Embryonic facial prominence (tissue), 1 donor: ENCODE results near the gene ADPRS.

Experiments
- DNase-seq: peaks from one replicate; pipeline ENCODE4 v3.0.0-alpha.2; 2016; ENCODE audit errors: extremely low spot score

Gene ADPRS

DNA sequence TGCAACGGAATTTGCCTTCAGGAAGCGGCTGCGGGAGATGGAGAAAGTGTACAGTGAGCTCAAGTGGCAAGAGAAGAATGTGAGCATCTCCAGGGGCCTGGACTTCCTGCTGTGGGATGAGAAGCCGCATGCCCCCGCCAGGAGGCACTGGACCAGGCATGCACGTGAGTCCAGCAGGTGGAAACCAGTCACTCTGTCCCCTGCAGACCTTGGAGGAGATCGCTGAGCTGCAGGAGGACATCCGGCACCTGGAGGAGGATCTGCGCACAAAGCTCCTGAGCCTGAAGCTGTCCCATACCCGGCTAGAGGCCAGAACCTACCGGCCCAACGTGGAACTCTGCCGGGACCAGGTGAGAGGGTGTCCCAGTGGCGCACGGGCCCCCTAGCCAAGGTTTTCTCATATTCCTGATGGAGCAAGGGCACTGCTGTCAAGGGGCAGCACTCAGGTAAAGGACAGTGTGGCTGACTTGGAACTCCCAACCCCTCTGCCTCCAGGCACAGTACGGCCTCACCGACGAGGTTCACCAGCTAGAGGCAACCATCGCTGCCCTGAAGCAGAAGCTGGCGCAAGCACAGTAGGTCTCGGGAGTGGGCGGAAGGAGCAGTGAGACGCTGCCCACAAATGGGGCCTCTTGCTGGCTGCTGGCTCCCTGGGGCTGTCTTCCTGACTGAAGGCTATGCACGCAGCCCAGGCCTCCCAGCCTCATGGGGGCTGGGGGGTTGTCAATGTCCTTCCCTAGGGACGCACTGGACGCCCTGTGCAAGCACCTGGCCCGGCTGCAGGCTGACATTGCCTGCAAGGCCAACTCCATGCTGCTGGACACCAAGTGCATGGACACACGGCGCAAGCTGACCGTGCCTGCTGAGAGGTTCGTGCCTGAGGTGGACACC lies 1.2 kb upstream of the ADPRS start:
- no peak for DNase-seq

DNA sequence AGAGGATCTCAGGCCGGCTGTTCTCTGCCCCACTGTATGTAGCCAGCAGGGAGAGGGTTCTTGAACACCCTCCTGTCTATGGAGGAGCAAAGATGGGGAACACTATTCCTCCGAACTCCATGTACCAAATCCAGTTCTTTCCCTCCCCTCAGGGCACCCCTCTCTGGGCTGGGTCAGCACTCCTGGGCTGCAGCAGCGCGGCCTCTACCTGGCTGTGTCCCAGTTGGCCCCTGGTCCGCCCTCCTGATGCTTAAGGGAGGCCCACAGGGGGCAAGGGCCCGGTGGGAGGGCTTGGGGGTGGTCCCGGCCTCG lies 471 bp upstream of the ADPRS start:
- DNase-seq = no peak

DNA sequence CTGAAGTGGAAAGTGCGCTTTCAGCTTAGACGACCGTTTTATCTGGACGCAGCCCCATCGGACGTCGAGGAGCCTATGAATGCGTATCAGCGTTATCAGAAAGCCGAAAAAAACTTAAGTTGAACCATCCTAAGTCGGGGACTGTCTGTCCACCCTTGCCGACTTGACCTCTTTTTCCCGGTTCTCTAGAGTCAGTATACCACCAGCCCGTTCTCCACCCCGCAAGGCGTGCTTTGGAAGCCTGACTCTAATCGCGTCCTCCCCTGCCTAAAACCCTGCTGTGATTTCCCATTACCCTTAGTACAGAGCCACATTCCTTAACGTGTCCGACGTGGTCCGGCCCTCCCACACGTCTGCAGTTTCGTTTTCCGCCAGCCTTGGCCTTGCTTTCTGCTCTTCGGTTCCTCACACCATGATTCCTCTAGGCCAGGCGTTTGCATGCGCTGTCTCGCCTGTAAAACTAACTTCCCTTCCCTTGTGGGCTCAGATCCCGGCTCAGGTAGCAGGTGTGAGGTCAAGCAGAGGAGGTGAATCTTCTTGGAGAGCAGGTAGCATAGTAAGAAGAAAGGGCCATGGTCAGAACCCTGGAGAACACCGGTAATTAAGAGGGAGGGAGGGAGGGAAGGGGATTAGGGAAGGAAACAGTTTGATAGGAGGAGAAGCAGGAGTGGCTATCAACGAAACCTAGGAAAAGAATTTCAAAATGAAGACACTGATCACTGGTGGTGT lies 865 bp downstream of the ADPRS start:
- no peak for DNase-seq

GRCh38 chr1:36091141-36091540 lies 2.4 kb downstream of the ADPRS start:
- DNase-seq = no peak

DNA sequence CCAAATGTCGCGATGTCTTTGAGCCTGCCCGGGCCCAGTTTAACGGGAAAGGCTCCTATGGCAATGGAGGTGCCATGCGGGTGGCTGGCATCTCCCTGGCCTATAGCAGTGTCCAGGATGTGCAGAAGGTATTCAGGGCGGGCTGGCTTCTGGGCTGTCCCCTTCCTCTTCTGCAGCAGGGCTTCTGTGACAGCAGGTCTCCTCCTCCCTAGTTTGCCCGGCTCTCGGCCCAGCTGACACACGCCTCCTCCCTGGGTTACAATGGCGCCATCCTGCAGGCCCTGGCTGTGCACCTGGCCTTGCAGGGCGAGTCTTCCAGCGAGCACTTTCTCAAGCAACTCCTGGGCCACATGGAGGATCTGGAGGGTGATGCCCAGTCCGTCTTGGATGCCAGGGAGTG lies 3.0 kb downstream of the ADPRS start:
- DNase-seq = no peak

DNA sequence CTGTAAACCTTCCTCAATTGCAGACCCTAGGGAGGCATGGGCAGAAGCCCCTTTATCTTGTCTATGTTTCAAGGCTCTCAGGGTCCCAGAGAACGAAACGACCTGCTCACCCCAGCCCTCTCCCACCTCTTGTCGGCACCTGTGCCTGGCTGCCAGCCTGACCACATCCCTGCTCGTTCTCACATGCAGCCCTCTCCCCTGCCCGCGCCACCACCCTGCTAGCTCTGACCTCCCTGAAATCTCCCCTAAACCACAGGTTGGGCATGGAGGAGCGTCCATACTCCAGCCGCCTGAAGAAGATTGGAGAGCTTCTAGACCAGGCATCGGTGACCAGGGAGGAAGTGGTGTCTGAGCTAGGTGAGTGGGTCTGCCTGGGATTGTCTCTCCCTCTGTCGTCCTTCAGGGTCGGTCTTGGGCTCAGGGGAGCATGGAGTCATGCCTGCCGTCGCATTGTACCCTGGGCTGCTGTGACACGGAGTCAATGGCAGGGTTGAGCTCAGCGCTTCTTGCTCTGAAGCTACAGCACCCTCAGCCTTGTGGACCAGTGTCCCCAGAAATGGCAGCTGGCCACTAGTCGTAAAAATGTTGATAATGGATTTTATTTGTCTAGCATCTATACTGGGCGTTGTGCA lies 3.6 kb downstream of the ADPRS start:
- no peak for DNase-seq

GRCh38 chr1:36092798-36093185 lies 4.1 kb downstream of the ADPRS start:
- no peak for DNase-seq

- no peak for DNase-seq
Measured at GRCh38 chr1:36093226-36093625, 4.5 kb downstream of the ADPRS start.

DNA sequence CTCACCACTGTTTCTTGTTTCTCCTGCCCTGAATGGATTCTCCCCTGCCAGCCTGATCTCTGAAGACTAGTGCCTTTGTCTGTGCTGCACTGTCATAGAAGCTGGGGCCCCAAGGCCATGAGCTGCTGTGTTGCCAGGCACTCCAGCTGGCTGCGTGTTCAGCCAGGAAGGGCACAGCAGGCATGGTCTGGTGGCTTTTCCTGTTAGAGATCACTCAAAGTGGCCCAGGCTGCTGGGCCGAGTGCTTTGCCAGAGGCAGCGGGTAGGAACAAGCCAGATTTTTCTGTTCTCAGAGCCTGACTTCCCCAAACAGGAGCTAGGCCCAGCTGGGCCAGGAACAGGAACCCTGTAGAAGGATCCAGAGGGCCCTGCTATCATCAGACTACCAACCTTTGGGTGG lies 5.2 kb downstream of the ADPRS start:
- no peak for DNase-seq

DNA sequence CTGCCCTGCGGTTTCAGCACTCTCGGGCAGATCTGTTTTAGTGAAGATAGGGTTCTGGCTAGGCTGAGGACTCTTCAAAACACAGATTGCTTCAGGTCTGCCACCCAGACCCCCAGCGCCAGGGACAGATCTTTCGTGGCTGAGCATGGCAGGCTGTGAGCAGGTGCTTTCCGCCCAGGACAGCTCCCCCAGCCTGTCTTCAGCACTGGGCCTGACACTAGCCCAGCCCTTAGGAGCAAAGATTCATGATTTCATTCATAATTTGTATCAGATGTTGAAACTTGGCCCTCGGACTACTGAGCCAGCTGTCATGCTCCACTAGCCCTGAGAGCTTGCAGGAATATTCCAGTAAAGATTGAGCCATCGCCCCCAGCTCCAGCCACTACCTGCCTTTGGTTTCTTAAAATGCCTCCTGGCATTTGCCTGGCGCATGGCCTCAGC lies 5.9 kb downstream of the ADPRS start:
- DNase-seq = no peak

DNA sequence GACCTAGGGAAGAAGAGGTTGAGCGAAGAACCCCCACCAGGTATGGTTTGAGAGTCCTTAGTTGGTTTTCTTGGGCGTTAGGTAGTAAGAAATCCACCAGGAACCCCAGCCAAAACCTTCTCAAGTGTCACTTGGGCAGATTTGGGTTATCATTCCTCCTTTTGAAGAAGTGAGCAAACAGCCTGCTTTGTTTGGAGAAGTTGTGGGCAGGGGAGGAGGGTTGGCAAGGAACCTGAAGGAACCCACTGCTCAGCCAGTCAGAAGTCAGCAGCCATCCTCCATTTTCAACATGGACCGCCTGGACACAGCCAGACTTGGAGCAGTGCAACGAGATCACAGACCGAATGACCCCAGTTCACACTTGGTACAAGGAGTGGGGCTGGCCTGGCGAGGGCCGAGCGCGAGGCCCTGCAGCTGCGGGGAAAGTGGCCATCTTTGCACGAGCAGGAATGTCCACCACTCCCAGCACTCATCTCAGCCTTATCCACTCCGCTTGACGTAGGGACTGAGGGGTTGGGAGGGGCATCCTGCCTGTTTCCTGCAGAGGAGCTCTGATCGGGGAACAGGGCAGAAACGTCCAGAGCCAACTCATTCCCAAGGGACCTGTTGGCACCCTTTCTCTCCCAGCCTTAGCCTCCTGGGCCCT lies 7.2 kb downstream of the ADPRS start:
- no peak for DNase-seq

GRCh38 chr1:36096500-36097432 lies 8.1 kb downstream of the ADPRS start:
- no peak for DNase-seq

- no peak for DNase-seq
Measured at GRCh38 chr1:36097693-36098585, 9.2 kb downstream of the ADPRS start.

DNA sequence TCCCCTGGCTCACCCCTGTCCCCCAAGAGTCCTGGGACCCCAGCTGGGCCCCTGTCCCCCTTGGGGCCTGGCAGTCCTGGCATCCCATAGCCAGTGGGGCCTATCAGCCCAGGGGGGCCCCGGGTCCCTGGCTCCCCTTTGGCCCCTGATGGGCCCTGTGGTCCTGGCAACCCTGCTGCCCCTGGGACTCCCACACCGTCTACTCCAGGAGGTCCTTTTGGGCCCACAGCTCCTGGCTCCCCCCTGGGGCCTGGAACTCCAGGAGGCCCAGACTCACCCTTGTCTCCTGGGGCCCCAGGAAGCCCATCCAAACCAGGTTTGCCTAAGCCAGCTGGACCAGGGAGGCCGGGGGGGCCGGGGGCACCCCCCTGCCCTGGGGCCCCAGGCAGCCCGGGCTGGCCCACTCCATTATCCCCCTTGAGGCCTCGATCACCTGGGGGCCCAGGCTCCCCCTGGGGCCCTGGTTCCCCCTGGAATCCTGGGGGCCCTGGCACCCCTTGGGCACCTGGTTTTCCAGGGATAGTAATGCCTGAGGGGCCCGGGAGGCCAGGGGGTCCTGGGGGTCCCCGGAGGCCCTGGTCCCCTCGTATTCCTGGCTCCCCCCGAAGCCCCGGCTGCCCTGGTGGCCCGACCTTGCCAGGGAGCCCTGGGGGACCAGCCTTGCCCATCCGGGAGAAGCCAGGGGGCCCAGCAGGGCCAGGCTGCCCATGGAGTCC lies 10.1 kb downstream of the ADPRS start:
- DNase-seq = no peak

DNA sequence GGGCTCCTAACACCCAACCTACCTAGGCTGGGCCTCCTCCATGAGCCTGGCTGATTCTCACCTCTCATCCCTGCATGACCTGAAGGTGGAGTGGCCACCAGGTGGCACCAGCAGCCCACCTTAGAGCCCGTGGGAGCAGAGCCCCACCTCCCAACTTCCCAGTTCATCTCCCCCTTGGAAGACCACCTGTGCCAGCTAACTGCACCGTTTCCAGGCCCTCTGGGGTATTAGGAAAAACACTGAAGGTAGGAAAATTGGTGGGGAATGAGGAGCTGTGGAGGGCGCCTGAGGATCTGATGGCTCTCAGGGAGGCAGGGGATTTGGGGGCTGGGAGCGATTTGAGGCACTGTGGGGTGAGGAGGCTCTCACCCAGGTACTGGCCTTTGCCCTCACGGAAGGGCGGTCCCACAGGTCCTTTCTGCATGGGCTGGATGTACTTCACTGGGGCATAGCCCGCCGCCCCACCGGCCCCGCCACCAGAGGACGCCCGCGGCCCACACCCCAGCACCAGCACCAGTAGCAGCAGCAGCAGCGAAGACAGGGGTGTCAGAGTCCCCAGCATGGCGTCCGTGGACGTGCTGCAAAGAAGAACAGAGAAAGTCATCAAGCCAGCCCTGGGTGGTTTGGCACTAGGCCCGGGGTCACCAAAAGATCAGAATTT lies 11.1 kb downstream of the ADPRS start:
- DNase-seq = no peak

DNA sequence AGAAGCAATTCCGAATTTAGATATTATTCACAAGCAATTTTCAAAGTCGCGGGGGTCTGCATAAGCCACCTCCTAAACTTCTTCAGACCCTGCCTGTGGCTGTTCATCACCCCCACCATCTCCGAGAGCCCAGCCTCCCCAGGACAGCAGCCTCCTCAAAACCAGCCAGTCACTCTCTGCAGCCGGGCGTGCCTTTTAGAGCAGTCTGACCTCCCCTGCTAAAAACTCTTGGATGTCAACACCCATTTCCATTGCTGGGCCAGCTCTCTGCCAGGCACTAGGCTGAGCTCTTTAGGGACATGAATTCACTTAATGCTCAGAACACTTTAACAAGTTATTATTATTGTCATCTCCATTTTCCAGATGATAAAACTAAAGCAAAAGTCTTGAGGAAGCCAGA lies 11.7 kb downstream of the ADPRS start:
- no peak for DNase-seq

DNA sequence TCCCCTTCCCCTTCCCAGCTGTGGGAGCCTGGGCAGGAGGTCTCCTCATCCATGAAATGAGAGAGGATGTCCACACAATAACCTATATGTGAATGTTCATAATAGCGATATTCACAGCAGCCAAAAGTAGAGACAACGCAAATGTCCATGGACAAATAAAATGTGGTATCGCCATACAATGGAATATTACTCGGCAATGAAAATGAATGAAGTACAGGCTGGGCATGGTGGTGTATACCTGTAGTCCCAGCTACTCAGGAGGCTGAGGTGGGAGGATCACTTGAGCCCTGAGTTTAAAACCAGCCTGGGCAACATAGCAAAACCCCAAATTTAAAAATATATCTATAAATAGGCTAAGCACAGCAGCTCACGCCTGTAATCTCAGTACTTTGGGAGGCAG lies 12.9 kb downstream of the ADPRS start:
- no peak for DNase-seq

- no peak for DNase-seq
Measured at GRCh38 chr1:36106269-36106668, 17.6 kb downstream of the ADPRS start.

GRCh38 chr1:36107394-36107793 lies 18.7 kb downstream of the ADPRS start:
- DNase-seq = no peak
